Hepatocyte (in vitro differentiated cells): Measurements from ENCODE around the gene BOLL. TPM values are rescaled to one million over a fixed set of nuclear protein-coding genes. Genes with fewer than 3 reads are reported as not detected.

ENCODE experiments used
- DNase-seq: peaks from one replicate; pipeline ENCODE4 v3.0.0-alpha.2; 2016; ENCODE audit warnings: low spot score
- H2AFZ ChIP-seq: fragments of 200-600 bp; sonication (generic); 2 replicates; pipeline ENCODE4 v1.6.0; 2016; ENCODE audit warnings: antibody characterized with exemption, mild to moderate bottlenecking
- H3K27ac ChIP-seq: fragments of 200-600 bp; sonication (generic); 2 replicates; pipeline ENCODE4 v1.5.1; 2016; ENCODE audit warnings: mild to moderate bottlenecking
- H3K27me3 ChIP-seq: fragments of 200-600 bp; sonication (generic); 2 replicates; pipeline ENCODE4 v1.6.1; 2016
- H3K36me3 ChIP-seq: fragments of 200-600 bp; sonication (generic); replicated peaks from 2 replicates; pipeline ENCODE4 v1.5.1; 2016; ENCODE audit warnings: low read depth; ENCODE audit not compliant: insufficient read depth
- H3K4me1 ChIP-seq: fragments of 200-600 bp; sonication (generic); 2 replicates; pipeline ENCODE4 v1.5.1; 2016; ENCODE audit warnings: mild to moderate bottlenecking, moderate library complexity; ENCODE audit not compliant: insufficient read depth
- H3K4me2 ChIP-seq: fragments of 200-600 bp; sonication (generic); 2 replicates; pipeline ENCODE4 v1.6.0; 2016
- H3K4me3 ChIP-seq: fragments of 200-600 bp; sonication (generic); 2 replicates; pipeline ENCODE4 v1.5.1; 2016; ENCODE audit warnings: mild to moderate bottlenecking
- H3K79me2 ChIP-seq: fragments of 200-600 bp; sonication (generic); 2 replicates; pipeline ENCODE4 v1.6.0; 2017; ENCODE audit warnings: mild to moderate bottlenecking
- H3K9me2 ChIP-seq: fragments of 200-600 bp; sonication (generic); replicated peaks from 2 replicates; pipeline ENCODE4 v1.6.0; 2017; ENCODE audit warnings: mild to moderate bottlenecking; ENCODE audit not compliant: insufficient read depth
- H3K9me3 ChIP-seq: fragments of 200-600 bp; sonication (generic); 2 replicates; pipeline ENCODE4 v1.5.1; 2016; ENCODE audit warnings: low read depth, mild to moderate bottlenecking
- H4K20me1 ChIP-seq: fragments of 200-600 bp; sonication (generic); 2 replicates; pipeline ENCODE4 v1.6.0; 2016; ENCODE audit warnings: mild to moderate bottlenecking; ENCODE audit not compliant: insufficient read depth, poor library complexity, severe bottlenecking
- EZH2 ChIP-seq: fragments of 200-600 bp; sonication (generic); IDR thresholded peaks from 2 replicates; pipeline ENCODE4 v1.6.1; 2016; ENCODE audit warnings: antibody characterized with exemption, mild to moderate bottlenecking, borderline replicate concordance
- EZH2phosphoT487 ChIP-seq: fragments of 200-600 bp; sonication (generic); IDR thresholded peaks from one replicate; pipeline ENCODE4 v1.6.1; 2018; ENCODE audit warnings: antibody characterized with exemption, mild to moderate bottlenecking, low read depth, moderate library complexity; ENCODE audit not compliant: unreplicated experiment, severe bottlenecking
- WGBS: methylation state at CpG from one replicate; pipeline ENCODE4 v1.1.6; 2016; ENCODE audit warnings: low lambda C conversion rate; ENCODE audit errors: missing lambda C conversion rate; 5-methylcytosine and 5-hydroxymethylcytosine counted together
- polyA plus RNA-seq: library from polyadenylated mRNA; unstranded; fragments of >200 nt; fragmentation: Nextera tagmentation; extraction: Ambion mirVana; gene quantifications from 2 replicates; pipeline ENCODE4 v1.2.1, GENCODE V29; 2016
- total RNA-seq: library from RNA; depleted of rRNA; stranded (reverse); fragments of >200 nt; gene quantifications from 2 replicates; pipeline ENCODE4 v1.2.3, GENCODE V29; 2014
- TF ChIP-seq, protein P1 (sequence below): fragments of 200-600 bp; sonication (generic); IDR thresholded peaks from 2 replicates; pipeline ENCODE4 v1.5.1; 2016; ENCODE audit warnings: antibody characterized with exemption, mild to moderate bottlenecking; ENCODE audit not compliant: poor library complexity

Gene BOLL
- total and polyA plus RNA-seq, 2 experiments from 2014 or later, result not detected

DNA sequence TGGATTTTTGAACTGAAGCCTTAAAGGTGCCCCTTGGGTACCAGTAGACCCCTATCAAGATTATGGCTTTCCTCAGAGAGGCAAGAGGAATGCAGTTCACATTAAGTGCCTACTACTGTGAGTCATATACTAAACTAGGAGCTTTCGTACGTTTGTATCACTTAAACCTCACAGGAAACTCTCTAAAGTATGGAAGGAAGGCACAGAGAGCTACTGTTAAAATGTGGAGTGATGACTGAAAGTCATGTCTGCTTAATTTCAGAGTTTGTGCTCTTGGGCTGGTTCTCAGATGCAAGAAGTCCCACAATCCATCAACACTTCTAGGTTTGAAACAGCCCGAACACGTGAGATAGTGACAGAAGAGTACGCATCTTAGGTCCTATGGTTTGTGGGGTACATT lies 23.9 kb upstream of the BOLL start:
- no peaks in the 10 kb centered on the region for H3K36me3 ChIP-seq
- 84% methylated on average over 5 of the region's 5 CpGs for WGBS
- H3K27me3 ChIP-seq, result peaks cover 32% of the 10 kb centered on the region
- H3K79me2 ChIP-seq, result no peaks in the 10 kb centered on the region
- no peaks in the 10 kb centered on the region for H3K4me1 ChIP-seq
- no peaks in the 10 kb centered on the region for H3K9me2 ChIP-seq
- no peak overlapping the region for H2AFZ ChIP-seq
- H4K20me1 ChIP-seq, result no peaks in the 10 kb centered on the region
- H3K4me3 ChIP-seq, result no peak overlapping the region
- TF ChIP-seq EZH2 (no peak), EZH2phosphoT487 (no peak)
- TF ChIP-seq, protein P1, sequence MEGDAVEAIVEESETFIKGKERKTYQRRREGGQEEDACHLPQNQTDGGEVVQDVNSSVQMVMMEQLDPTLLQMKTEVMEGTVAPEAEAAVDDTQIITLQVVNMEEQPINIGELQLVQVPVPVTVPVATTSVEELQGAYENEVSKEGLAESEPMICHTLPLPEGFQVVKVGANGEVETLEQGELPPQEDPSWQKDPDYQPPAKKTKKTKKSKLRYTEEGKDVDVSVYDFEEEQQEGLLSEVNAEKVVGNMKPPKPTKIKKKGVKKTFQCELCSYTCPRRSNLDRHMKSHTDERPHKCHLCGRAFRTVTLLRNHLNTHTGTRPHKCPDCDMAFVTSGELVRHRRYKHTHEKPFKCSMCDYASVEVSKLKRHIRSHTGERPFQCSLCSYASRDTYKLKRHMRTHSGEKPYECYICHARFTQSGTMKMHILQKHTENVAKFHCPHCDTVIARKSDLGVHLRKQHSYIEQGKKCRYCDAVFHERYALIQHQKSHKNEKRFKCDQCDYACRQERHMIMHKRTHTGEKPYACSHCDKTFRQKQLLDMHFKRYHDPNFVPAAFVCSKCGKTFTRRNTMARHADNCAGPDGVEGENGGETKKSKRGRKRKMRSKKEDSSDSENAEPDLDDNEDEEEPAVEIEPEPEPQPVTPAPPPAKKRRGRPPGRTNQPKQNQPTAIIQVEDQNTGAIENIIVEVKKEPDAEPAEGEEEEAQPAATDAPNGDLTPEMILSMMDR, result no peak
- no peak overlapping the region for H3K4me2 ChIP-seq
- DNase-seq, result no peak
- H3K27ac ChIP-seq, result no peak overlapping the region
- no peaks in the 10 kb centered on the region for H3K9me3 ChIP-seq

DNA sequence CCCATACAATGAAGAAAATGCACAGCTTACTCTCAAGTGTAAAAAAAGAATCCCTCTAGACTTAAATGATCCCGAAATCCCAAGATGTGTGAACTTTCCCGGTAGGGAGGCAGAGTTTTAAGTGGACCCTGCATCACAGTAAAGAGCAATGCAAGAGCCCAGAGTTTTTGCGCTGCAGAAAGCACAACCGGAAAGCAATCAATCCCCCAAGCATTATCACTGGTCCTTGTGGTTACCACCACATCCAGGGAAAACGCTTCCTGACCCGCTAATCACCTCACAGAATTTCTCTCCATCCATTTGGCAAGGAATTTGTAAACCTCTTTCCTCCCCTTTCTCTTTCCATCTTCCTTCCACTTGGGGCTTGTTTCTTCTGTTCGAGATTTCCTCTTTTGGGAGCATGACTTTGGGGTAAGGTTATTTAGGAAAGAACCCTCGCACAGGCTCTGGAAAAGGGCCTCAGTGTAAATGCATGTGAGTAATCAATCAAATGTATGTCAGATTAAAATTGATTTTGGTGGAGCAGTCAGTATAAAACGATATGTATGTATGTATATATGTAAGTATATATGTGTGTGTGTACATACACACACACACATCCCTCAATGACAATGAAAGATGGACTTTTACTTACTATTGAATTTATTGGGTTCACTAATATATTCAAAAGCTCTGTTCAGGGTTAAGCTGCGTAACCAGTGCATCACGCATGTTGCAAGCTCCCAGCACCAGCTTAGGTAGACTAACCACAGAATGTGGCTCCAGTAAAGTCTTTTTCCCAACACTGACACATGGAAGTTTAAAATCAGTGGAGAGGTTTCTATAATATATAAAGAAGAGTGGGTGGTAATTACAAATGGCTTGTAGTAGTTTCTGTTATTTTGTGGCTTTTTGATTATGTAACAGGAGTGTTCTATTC lies 20.9 kb upstream of the BOLL start:
- Histone ChIP-seq H3K79me2 (no peaks in the 10 kb centered on the region), H3K9me2 (no peaks in the 10 kb centered on the region), H3K27me3 (peaks cover 30% of the 10 kb centered on the region), H3K4me1 (peaks cover 5% of the 10 kb centered on the region), H3K4me3 (peak overlapping the region; percentile 76), H3K36me3 (no peaks in the 10 kb centered on the region), H3K27ac (no peak overlapping the region), H3K9me3 (no peaks in the 10 kb centered on the region), H2AFZ (no peak overlapping the region), H3K4me2 (peak overlapping the region; percentile 89), H4K20me1 (no peaks in the 10 kb centered on the region)
- WGBS, result 37% methylated on average over 11 of the region's 11 CpGs
- TF ChIP-seq EZH2phosphoT487 (no peak), EZH2 (no peak)
- TF ChIP-seq, protein P1, result no peak
- DNase-seq, result no peak

DNA sequence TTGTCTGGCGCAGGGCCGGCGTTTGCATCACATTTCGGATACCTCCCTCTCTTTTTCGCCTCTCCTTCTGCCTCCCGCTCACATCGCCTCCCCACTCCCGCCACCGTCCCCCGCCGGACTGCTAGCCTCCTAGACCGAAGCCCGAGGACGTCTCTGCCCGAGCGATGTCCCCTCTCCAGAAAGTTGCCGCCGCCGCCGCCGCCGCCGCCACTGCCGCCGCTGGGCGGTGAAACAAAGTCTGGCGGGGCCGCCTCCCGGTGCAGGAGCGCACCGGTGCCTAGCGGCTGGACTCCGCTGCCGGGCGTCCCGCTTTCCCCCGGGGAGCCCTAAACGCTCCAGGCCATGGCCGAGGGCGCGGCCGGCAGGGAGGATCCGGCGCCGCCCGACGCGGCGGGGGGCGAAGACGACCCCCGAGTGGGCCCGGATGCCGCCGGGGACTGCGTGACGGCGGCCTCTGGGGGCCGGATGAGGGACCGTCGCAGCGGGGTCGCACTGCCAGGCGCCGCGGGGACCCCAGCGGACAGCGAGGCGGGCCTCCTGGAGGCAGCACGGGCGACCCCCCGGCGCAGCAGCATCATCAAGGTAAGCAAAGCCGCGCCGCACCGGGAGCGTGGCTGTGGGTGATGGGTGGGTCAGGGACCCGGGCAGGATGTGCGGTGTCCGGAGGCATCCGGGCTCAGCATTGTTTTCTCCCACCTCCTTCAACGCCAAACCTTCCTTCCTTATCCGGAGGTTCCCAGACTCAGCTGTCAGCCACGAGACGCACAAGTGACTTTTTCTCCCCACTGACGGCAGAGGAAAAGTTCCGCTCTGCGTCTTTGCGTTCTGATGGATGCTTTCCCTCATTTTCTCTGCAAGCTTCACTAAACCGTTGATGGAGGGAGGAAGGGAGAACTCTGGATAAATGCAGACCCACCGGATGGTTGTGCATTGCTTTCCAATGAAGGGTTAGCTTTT lies 19.9 kb upstream of the BOLL start:
- no peaks in the 10 kb centered on the region for H3K36me3 ChIP-seq
- no peak overlapping the region for H3K27ac ChIP-seq
- TF ChIP-seq, protein P1, result peak; percentile 10
- TF ChIP-seq EZH2phosphoT487 (no peak), EZH2 (peak; percentile 68)
- peaks cover 28% of the 10 kb centered on the region for H3K27me3 ChIP-seq
- H3K4me3 ChIP-seq, result peak overlapping the region; percentile 76
- peaks cover 5% of the 10 kb centered on the region for H3K4me1 ChIP-seq
- no peaks in the 10 kb centered on the region for H4K20me1 ChIP-seq
- DNase-seq, result peak; percentile 32
- H3K9me2 ChIP-seq, result no peaks in the 10 kb centered on the region
- no peaks in the 10 kb centered on the region for H3K79me2 ChIP-seq
- H2AFZ ChIP-seq, result peak overlapping the region; percentile 60
- H3K9me3 ChIP-seq, result no peaks in the 10 kb centered on the region
- H3K4me2 ChIP-seq, result peak overlapping the region; percentile 89
- 2% methylated on average over 66 of the region's 92 CpGs for WGBS
